K562 treated with DMSO at 1 percent for 24 hours (cell line): ENCODE measurements around the gene GABRR1. TPM values are rescaled to one million over a fixed set of nuclear protein-coding genes. Genes with fewer than 3 reads are reported as not detected.

ENCODE experiments used
- total RNA-seq: library from RNA; unstranded; fragments of 300-600 nt; gene quantifications from 2 replicates; pipeline ENCODE4 v1.2.3, GENCODE V29; 2022; ENCODE audit warnings: low read depth; ENCODE audit not compliant: insufficient read depth

GABRR1 gene
- total RNA-seq, result 0.20 TPM in 1 of 2 replicates, not detected in the other

GRCh38 chr6:89217299-89217910, at the start of gene GABRR1:
TSS of gene GABRR1 (minus strand) at chr6:89217358. CDS start at chr6:89217322, 36 bp downstream.

GRCh38 chr6:89145956-89146717, 71.0 kb downstream of the GABRR1 start, which contains the start of gene PM20D2:
TSS of gene PM20D2 (plus strand) at chr6:89146055. CDS start at chr6:89146145, 90 bp downstream.

Other genes with a start within 250 kb of the GABRR1 start
- gene PNRC1, start 136.6 kb downstream of the GABRR1 start, total RNA-seq, result 20.8 and 21.5 TPM in 2 replicates
- not detected in 2 replicates for gene SRSF12, start 99.3 kb downstream of the GABRR1 start, total RNA-seq
- 0.36 and 0.53 TPM in 2 replicates for gene PM20D2, start 71.3 kb downstream of the GABRR1 start, total RNA-seq
- 0.21 TPM in 1 of 2 replicates, not detected in the other for gene GABRR2, start 97.9 kb upstream of the GABRR1 start, total RNA-seq
- gene UBE2J1, start 135.4 kb upstream of the GABRR1 start, total RNA-seq, result 19.5 and 21.4 TPM in 2 replicates
- gene RRAGD, start 194.9 kb upstream of the GABRR1 start, total RNA-seq, result 0.17 TPM in 1 of 2 replicates, not detected in the other
- gene ANKRD6, start 215.8 kb upstream of the GABRR1 start, total RNA-seq, result 0.21 and 0.27 TPM in 2 replicates